BJ (cell line): Measurements from ENCODE around the gene TMEM150A. TPM values are rescaled to one million over a fixed set of nuclear protein-coding genes. Genes with fewer than 3 reads are reported as not detected.
A peak's percentile ranks its signal among the peaks of the same experiment; 100 is the strongest.
"Not testable (repeated sequence)": the region's sequence is repeated elsewhere in the genome, so short reads cannot be mapped to it uniquely, and the experiment has no call there.

Source experiments
- CTCF ChIA-PET: fragments of 350-600 bp; formaldehyde crosslinking; extraction: SDS; loops from one replicate; lab custom pipeline; 2021; ENCODE audit warnings: antibody characterized with exemption, inconsistent platforms; lab: Yijun Ruan, JAX
- POLR2A ChIA-PET: fragments of 300-600 bp; sonication (Branson Sonifier 250); formaldehyde crosslinking; extraction: SDS; loops from one replicate; lab custom pipeline; 2021; ENCODE audit warnings: antibody characterized with exemption; lab: Charles Lee
- DNase-seq: peaks from one replicate; pipeline ENCODE4 v3.0.0-alpha.2; 2011; ENCODE audit warnings: low read depth
- H3K27me3 ChIP-seq: 2 replicates; pipeline ENCODE4 v1.6.0; 2011; ENCODE audit warnings: low read length; ENCODE audit not compliant: control insufficient read depth, insufficient read depth
- H3K36me3 ChIP-seq: 2 replicates; pipeline ENCODE4 v1.5.1; 2011; ENCODE audit warnings: low read length; ENCODE audit not compliant: control insufficient read depth, insufficient read depth
- H3K4me3 ChIP-seq: 2 replicates; pipeline ENCODE4 v1.5.1; 2011; ENCODE audit warnings: low read depth, mild to moderate bottlenecking, control low read depth, low read length
- polyA plus RNA-seq: library from polyadenylated mRNA; depleted of rRNA; stranded (reverse); fragments of >200 nt; gene quantifications from 2 replicates; pipeline ENCODE4 v1.2.3, GENCODE V29; 2011
- TF ChIP-seq, protein P1 (sequence below): IDR thresholded peaks from 2 replicates; pipeline ENCODE4 v1.5.1; 2011; ENCODE audit warnings: low read depth, mild to moderate bottlenecking, control low read depth, inconsistent platforms, low read length, moderate library complexity; ENCODE audit not compliant: insufficient read depth

The TMEM150A gene
- polyA plus RNA-seq, 1 experiment: 19.1 TPM

DNA sequence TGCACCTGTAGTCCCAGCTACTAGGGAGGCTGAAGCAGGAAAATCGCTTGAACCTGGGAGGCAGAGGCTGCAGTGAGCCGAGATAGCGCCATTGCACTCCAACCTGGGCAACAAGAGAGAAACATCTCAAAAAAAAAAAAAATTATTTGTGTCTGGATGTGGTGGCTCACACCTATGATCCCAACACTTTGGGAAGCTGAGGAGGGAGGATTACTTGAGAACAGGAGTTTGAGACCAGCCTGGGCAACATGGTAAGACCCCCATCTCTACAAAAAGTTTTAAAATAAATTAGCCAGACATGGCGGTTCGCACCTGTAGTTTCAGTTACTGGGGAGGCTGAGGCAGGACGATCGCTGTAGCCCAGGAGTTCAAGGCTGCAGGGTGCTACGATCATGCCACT is 26.8 kb downstream of the TMEM150A start:
- POLR2A ChIA-PET: no interaction called here
- TF ChIP-seq, protein P1, sequence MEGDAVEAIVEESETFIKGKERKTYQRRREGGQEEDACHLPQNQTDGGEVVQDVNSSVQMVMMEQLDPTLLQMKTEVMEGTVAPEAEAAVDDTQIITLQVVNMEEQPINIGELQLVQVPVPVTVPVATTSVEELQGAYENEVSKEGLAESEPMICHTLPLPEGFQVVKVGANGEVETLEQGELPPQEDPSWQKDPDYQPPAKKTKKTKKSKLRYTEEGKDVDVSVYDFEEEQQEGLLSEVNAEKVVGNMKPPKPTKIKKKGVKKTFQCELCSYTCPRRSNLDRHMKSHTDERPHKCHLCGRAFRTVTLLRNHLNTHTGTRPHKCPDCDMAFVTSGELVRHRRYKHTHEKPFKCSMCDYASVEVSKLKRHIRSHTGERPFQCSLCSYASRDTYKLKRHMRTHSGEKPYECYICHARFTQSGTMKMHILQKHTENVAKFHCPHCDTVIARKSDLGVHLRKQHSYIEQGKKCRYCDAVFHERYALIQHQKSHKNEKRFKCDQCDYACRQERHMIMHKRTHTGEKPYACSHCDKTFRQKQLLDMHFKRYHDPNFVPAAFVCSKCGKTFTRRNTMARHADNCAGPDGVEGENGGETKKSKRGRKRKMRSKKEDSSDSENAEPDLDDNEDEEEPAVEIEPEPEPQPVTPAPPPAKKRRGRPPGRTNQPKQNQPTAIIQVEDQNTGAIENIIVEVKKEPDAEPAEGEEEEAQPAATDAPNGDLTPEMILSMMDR: no peak
- Histone ChIP-seq H3K4me3 (no peak overlapping the region), H3K27me3 (peaks cover 8% of the 10 kb centered on the region), H3K36me3 (no peaks in the 10 kb centered on the region)
- DNase-seq: no peak
- CTCF ChIA-PET: interaction anchor here (0.7 to 1.9 kb wide), 2 partner anchors 9 to 525 kb away, joined by 3 to 4 read pairs; partner anchors contain the start of gene VAMP5

DNA sequence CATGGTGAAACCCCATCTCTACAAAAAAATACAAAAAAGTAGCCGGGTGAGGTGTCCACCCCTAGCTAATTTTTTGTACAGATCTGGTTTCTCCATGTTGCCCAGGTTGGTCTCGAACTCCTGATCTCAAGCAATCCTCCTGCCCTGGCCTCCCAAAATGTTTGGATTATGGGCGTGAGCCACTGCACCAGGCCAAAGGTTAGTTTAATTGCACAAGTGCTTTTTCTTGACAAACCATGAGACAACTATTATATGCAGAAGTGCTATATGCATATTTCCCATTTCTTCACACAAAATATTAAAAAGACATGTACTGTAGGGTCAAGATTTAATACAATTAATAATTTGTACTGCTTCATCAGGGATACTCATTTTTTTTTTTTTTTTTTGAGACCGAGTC is 36.2 kb downstream of the TMEM150A start:
- Histone ChIP-seq H3K36me3 (no peaks in the 10 kb centered on the region), H3K4me3 (no peak overlapping the region), H3K27me3 (peaks cover 4% of the 10 kb centered on the region)
- ChIA-PET POLR2A (no interaction called here), CTCF (interaction anchor here (2.0 kb wide), 1 partner anchor 145 kb away, joined by 4 read pairs; no protein-coding TSS in a partner anchor)
- no peak for DNase-seq
- TF ChIP-seq, protein P1: no peak

GRCh38 chr2:85564144-85564563 is 38.3 kb downstream of the TMEM150A start:
- DNase-seq: no peak
- ChIA-PET POLR2A (interaction anchor here (0.6 kb wide), 2 partner anchors 93 to 237 kb away, joined by 5 to 6 read pairs; no protein-coding TSS in a partner anchor), CTCF (no interaction called here)
- Histone ChIP-seq H3K36me3 (no peaks in the 10 kb centered on the region; the same call in 1 of the 2 replicates), H3K27me3 (no peaks in the 10 kb centered on the region), H3K4me3 (no peak overlapping the region)
- TF ChIP-seq, protein P1: no peak

DNA sequence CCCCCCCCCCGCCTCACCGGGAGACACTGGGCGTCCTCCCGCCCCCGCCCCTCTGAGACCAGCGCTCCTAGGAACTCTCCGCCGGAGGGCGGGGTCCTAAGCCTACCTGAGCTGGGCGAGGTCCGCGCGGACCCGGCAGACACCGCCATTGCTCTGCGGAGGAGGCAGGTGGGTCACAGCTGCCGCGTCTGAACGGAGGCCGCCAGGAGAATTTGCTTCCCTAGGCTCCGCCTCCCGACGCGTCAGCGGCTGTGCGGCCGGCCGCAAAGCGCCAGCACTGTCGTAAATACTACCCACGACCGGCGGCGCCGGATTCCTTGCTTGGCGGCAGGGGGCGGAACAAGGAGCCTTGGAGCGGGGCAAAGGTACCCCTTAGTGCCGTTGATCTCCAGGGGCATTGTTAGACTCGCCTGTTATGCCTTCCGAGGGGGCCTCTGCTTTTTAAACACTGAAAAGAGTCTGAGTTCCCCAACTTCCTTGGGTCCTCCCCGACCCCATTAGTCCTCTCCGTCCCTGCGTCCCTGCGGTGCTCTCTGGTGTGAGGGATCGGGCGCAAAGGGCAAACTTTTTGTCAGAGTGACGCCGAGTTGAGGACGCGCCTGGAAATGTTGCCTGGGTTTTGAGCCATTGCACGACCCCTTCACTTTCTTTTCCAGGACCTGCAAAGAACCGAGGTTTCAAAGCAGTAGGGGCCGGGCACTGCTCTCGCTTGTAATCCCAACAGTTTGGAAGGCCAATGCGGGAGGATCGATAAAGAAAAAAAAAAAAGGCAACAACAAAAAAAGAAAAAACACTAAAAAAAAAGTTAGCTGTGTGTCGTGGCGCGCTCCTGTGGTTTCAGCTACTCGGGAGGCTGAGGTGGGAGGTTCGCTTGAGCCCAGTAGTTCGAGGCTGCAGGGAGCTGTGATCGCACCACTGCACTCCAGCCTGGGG is 41.0 kb downstream of the TMEM150A start, which contains the start of gene GGCX:
Gene GGCX (minus strand): TSS at position 214 of the 933 bp plus-strand sequence. CDS start 65 bp downstream, at position 149.
- TF ChIP-seq, protein P1: no peak
- Histone ChIP-seq H3K36me3 (peaks cover 3% of the 10 kb centered on the region; the same call in 1 of the 2 replicates), H3K4me3 (peak within 1 kb of the TSS; percentile 85), H3K27me3 (no peaks in the 10 kb centered on the region)
- ChIA-PET POLR2A (interaction anchor here (0.6 kb wide), 1 partner anchor 50 kb away, joined by 3 read pairs; the partner anchor contains the start of gene C2orf68), CTCF (interaction anchor here (1.3 to 5.2 kb wide), 3 partner anchors 11 to 141 kb away, joined by 3 to 37 read pairs (median 30); partner anchors contain the start of gene SH2D6)
- DNase-seq: peak; percentile 60

GRCh38 chr2:85560812-85561279 is 41.7 kb downstream of the TMEM150A start:
- ChIA-PET CTCF (interaction anchor here (0.6 to 5.2 kb wide), 5 partner anchors 8 to 141 kb away, joined by 3 to 37 read pairs (median 6); partner anchors contain the start of gene SH2D6), POLR2A (no interaction called here)
- TF ChIP-seq, protein P1: no peak
- peak overlapping the region; percentile 85 for H3K4me3 ChIP-seq
- H3K27me3 ChIP-seq: no peaks in the 10 kb centered on the region
- no peak for DNase-seq
- peaks cover 5% of the 10 kb centered on the region for H3K36me3 ChIP-seq

DNA sequence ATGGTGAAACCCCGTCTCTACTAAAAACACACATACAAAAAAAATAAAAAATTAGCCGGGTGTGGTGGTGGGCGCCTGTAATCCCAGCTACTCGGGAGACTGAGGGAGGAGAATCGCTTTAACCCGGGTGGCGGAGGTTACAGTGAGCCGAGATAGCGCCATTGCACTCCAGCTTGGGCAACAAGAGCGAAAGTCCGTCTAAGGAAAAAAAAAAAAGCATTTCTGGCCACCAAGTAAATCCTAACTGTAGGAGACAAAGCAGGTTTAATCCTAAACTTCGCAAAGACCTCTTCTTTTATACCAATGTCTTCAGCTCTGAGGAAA is 42.1 kb downstream of the TMEM150A start:
- H3K4me3 ChIP-seq: peak overlapping the region; percentile 85
- DNase-seq, H3K36me3 ChIP-seq, H3K27me3 ChIP-seq, POLR2A ChIA-PET: not testable (repeated sequence)
- CTCF ChIA-PET: interaction anchor here (0.6 to 5.2 kb wide), 6 partner anchors 9 to 140 kb away, joined by 3 to 37 read pairs (median 6); partner anchors contain the start of gene SH2D6
